ENCODE measurements around the gene ADCK1.

- no peak for TF ChIP-seq POLR2AphosphoS5 (IDR thresholded peaks at IDR 0.05; ENCODE audit: insufficient read depth, low read depth, low read length)
- no peak for TF ChIP-seq CTCF (IDR thresholded peaks at IDR 0.05; ENCODE audit: extremely low read depth in 1 of 2, insufficient read depth in 1 of 2, low read depth in 1 of 2, low read length in 2 of 2)
Measured at GRCh38 chr14:77890873-77891272, 91.0 kb downstream of the ADCK1 start.
